Prostate gland (tissue), 2 donors: Measurements from ENCODE around the gene GCLM.

Experiments used
- CTCF ChIP-seq, 4 experiments: fragments of 200-600 bp in 2 of 4; fragments of 450-650 bp in 2 of 4; sonication (generic) in 2 of 4; IDR thresholded peaks; 1 replicate in 3 of 4; 2 replicates in 1 of 4; pipeline ENCODE4 v1.5.1; 2016 to 2019; ENCODE audit warnings: antibody characterized with exemption in 4 of 4, mild to moderate bottlenecking in 2 of 4, moderate library complexity in 2 of 4
- POLR2A ChIP-seq: fragments of 450-650 bp; IDR thresholded peaks from one replicate; pipeline ENCODE4 v1.6.1; 2016; ENCODE audit warnings: antibody characterized with exemption, mild to moderate bottlenecking
- POLR2AphosphoS5 ChIP-seq: sonication (generic); formaldehyde crosslinking; IDR thresholded peaks from one replicate; pipeline ENCODE4 v1.6.1; 2017; ENCODE audit warnings: antibody characterized with exemption

- TF ChIP-seq CTCF (IDR thresholded peaks at IDR 0.05): peak in 3 of 4 experiments; percentile 19 to 54 (median 33)
- TF ChIP-seq POLR2A: no peak
- TF ChIP-seq POLR2AphosphoS5: no peak
Measured at GRCh38 chr1:93874025-93874651, 35.1 kb downstream of the GCLM start.
